GM19397 (cell line): ENCODE data around the gene RPL15.

ENCODE experiments used
- ATAC-seq: cut with Tn5 transposase; IDR thresholded peaks from one replicate; pipeline ENCODE4 v1.9.1; 2021; ENCODE audit warnings: mild to moderate bottlenecking, moderate library complexity; ENCODE audit not compliant: unreplicated experiment

Gene RPL15

GRCh38 chr3:23959135-23959900, 42.4 kb downstream of the RPL15 start:
- ATAC-seq: no peak

- no peak for ATAC-seq
Measured at GRCh38 chr3:23960649-23961048, 43.7 kb downstream of the RPL15 start.

GRCh38 chr3:23961066-23961465, 44.1 kb downstream of the RPL15 start:
- ATAC-seq: no peak

- ATAC-seq: no peak
Measured at GRCh38 chr3:23961913-23962312, 45.0 kb downstream of the RPL15 start.

GRCh38 chr3:23964537-23965235, 47.8 kb downstream of the RPL15 start:
- ATAC-seq: no peak

- ATAC-seq: no peak
Measured at GRCh38 chr3:23966328-23966727, 49.4 kb downstream of the RPL15 start.

- no peak for ATAC-seq
Measured at GRCh38 chr3:23968463-23969184, 51.7 kb downstream of the RPL15 start.

GRCh38 chr3:23969393-23969792, 52.5 kb downstream of the RPL15 start:
- no peak for ATAC-seq
